OCI-LY7 (cell line): ENCODE data around the gene ADAMTS16. TPM values are rescaled to one million over a fixed set of nuclear protein-coding genes. Genes with fewer than 3 reads are reported as not detected.

Experiments used
- BruUV-seq: library from RNA; stranded (reverse); fragments of 400-500 nt; replicated peaks from 2 replicates; lab custom pipeline; 2021; lab: Mats Ljungman, UMichigan
- CTCF ChIA-PET: fragments of 300-600 bp; sonication (Branson Sonifier 250); formaldehyde crosslinking; loops from one replicate; lab custom pipeline; 2022; ENCODE audit warnings: antibody characterized with exemption; ENCODE audit not compliant: unreplicated experiment; lab: Charles Lee
- POLR2A ChIA-PET: fragments of 300-600 bp; sonication (Branson Sonifier 250); formaldehyde crosslinking; loops from one replicate; lab custom pipeline; 2022; ENCODE audit warnings: antibody characterized with exemption; lab: Charles Lee
- DNase-seq: peaks from one replicate; pipeline ENCODE4 v3.0.0-alpha.2; 2015; ENCODE audit warnings: low spot score
- H2AFZ ChIP-seq: fragments of 200-600 bp; sonication (generic), shearing (Covaris generic); 2 replicates; pipeline ENCODE4 v1.6.1; 2014; ENCODE audit warnings: mild to moderate bottlenecking, antibody characterized with exemption, low read length, moderate library complexity
- H3K27ac ChIP-seq: fragments of 200-600 bp; sonication (generic); 2 replicates; pipeline ENCODE4 v1.5.1; 2014; ENCODE audit warnings: mixed run types, low read depth, mild to moderate bottlenecking, moderate library complexity, low read length, inconsistent platforms; ENCODE audit not compliant: poor library complexity, severe bottlenecking
- H3K36me3 ChIP-seq: fragments of 200-600 bp; sonication (generic); 2 replicates; pipeline ENCODE4 v1.6.1; 2014; ENCODE audit warnings: mild to moderate bottlenecking, antibody characterized with exemption, low read length, moderate library complexity, mixed read lengths; ENCODE audit not compliant: insufficient read depth
- H3K4me1 ChIP-seq: fragments of 200-600 bp; sonication (generic); 2 replicates; pipeline ENCODE4 v1.5.1; 2014; ENCODE audit warnings: mild to moderate bottlenecking, low read length; ENCODE audit not compliant: insufficient read depth, poor library complexity, severe bottlenecking
- H3K4me2 ChIP-seq: fragments of 200-600 bp; sonication (generic); 2 replicates; pipeline ENCODE4 v1.6.1; 2014; ENCODE audit warnings: mild to moderate bottlenecking, low read length
- H3K4me3 ChIP-seq: fragments of 200-600 bp; sonication (generic); 2 replicates; pipeline ENCODE4 v1.5.1; 2014; ENCODE audit warnings: mild to moderate bottlenecking, low read depth, low read length; ENCODE audit not compliant: poor library complexity, severe bottlenecking
- H3K79me2 ChIP-seq: fragments of 200-600 bp; sonication (generic); 2 replicates; pipeline ENCODE4 v1.6.1; 2016; ENCODE audit warnings: low read depth, mild to moderate bottlenecking, low read length, moderate library complexity, mixed read lengths; ENCODE audit not compliant: insufficient read depth
- H3K9me2 ChIP-seq: fragments of 200-600 bp; sonication (generic); 2 replicates; pipeline ENCODE4 v1.6.1; 2016; ENCODE audit warnings: mild to moderate bottlenecking, low read length, mixed read lengths; ENCODE audit not compliant: insufficient read depth
- H3K9me3 ChIP-seq: fragments of 200-600 bp; sonication (generic); 2 replicates; pipeline ENCODE4 v1.6.1; 2014; ENCODE audit warnings: mild to moderate bottlenecking, mixed run types, low read length, mixed read lengths
- H4K20me1 ChIP-seq: fragments of 200-600 bp; sonication (generic); 2 replicates; pipeline ENCODE4 v1.6.1; 2014; ENCODE audit warnings: mild to moderate bottlenecking, antibody characterized with exemption, low read length, moderate library complexity, mixed read lengths; ENCODE audit not compliant: insufficient read depth
- CTCF ChIP-seq: fragments of 200-600 bp; sonication (generic); conservative IDR thresholded peaks from 2 replicates; pipeline ENCODE4 v1.5.1; 2014; ENCODE audit warnings: mild to moderate bottlenecking, antibody characterized with exemption, low read length, moderate library complexity, mixed read lengths
- EZH2phosphoT487 ChIP-seq: fragments of 200-600 bp; sonication (generic); IDR thresholded peaks from 2 replicates; pipeline ENCODE4 v1.6.1; 2018; ENCODE audit warnings: low read depth, borderline replicate concordance, mild to moderate bottlenecking, mixed run types, antibody characterized with exemption, low read length, moderate library complexity, mixed read lengths
- intact Hi-C: fragments of 100-400 bp; cut with micrococcal nuclease; formaldehyde crosslinking; loops from one replicate; pipeline ENCODE4 v1.10.0; 2022; ENCODE audit not compliant: unreplicated experiment
- total RNA-seq, 2 experiments: library from RNA; depleted of rRNA in 1 of 2; stranded (reverse); fragments of >200 nt in 1 of 2; shearing (Covaris generic) in 1 of 2; gene quantifications; 2 replicates each; pipeline ENCODE4 v1.2.3, GENCODE V29; 2014 to 2022

The ADAMTS16 gene
- total RNA-seq, 2 experiments from 2014 or later, result not detected

DNA sequence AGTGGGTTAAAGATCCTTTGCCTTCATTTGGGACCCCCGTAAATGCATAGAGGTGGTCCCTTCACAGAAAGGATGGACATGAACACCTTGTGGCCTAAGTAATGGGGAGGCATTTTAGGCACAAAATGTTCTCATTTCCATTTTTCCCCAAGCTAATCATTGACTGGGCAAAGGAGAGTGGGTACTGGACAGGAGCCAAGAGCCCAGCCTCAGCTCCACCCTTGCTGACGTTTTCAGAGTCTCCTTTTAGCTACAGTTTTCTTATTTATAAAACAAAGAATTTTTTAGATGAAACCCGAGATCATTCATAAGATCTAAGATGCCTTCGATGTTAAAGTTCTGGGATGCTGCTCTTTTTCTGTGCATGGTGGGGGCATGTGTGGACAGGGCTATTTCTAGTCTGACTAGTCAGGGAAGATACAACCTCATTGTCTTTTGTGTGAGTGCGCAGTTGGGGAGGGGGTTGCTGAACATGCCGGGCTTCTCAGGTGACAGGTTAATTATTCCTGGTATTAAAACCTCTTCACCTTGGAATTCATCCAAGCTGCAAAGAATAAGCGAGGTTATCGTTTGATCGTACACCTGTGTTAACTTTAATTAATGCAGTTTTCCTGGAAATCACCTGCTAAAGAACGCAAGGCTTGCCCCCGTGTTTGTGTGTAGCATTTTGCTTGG, 48.4 kb downstream of the ADAMTS16 start:
- Histone ChIP-seq H3K79me2 (no peaks in the 10 kb centered on the region), H3K9me2 (no peaks in the 10 kb centered on the region), H3K27ac (no peak overlapping the region), H2AFZ (no peak overlapping the region), H3K9me3 (no peaks in the 10 kb centered on the region), H4K20me1 (no peaks in the 10 kb centered on the region), H3K4me1 (no peaks in the 10 kb centered on the region), H3K4me3 (no peak overlapping the region), H3K4me2 (no peak overlapping the region), H3K36me3 (no peaks in the 10 kb centered on the region)
- no TSS peak for BruUV-seq
- DNase-seq, result no peak
- intact Hi-C loops, result no loop called here
- TF ChIP-seq EZH2phosphoT487 (no peak), CTCF (no peak)
- CTCF ChIA-PET, result no interaction called here
- POLR2A ChIA-PET, result no interaction called here

DNA sequence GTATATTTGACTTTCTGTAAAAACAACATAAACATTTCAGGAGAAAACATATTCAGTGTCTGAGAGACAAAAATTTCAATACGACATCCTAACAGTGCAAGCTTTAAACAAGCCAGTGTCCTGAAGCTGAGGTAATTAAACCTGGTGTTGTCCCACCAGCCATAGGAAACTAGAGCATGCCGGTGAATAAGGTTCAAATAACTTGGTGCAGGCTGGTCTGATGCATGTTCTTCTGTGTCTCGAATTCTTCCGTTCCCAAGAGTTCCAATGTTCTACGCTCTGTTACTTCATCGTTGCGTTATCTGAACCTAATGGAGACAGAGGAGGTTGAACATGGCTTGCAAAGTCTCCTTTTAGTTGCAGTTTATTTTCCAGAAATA, 48.9 kb downstream of the ADAMTS16 start:
- no TSS peak for BruUV-seq
- Histone ChIP-seq H3K4me2 (no peak overlapping the region), H3K9me2 (no peaks in the 10 kb centered on the region), H3K27ac (no peak overlapping the region), H3K4me3 (no peak overlapping the region), H2AFZ (no peak overlapping the region), H3K79me2 (no peaks in the 10 kb centered on the region), H4K20me1 (no peaks in the 10 kb centered on the region), H3K4me1 (no peaks in the 10 kb centered on the region), H3K36me3 (no peaks in the 10 kb centered on the region), H3K9me3 (no peaks in the 10 kb centered on the region)
- TF ChIP-seq CTCF (no peak), EZH2phosphoT487 (no peak)
- ChIA-PET POLR2A (no interaction called here), CTCF (no interaction called here)
- intact Hi-C loops, result no loop called here
- DNase-seq, result no peak

DNA sequence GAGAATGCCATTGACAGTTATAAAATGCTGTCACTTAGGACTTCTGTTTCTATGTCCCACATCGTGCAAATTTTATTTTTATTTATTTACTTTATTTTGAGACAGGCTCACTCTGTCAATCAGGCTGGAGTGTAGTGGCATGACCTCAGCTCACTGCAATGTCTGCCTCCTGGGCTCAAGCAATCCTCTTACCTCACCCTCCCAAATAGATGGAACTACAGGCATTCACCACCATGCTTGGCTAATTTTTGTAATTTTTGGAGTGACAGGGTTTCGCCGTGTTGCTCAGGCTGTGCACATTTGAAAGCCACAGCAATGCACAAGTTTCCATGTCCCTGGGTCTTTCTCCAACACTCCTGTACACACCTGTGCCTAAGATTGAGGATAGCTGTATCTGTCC, 51.8 kb downstream of the ADAMTS16 start:
- DNase-seq, result no peak
- H3K79me2 ChIP-seq, result no peaks in the 10 kb centered on the region
- ChIA-PET CTCF (no interaction called here), POLR2A (no interaction called here)
- no peak overlapping the region for H3K4me2 ChIP-seq
- H2AFZ ChIP-seq, result no peak overlapping the region
- H3K27ac ChIP-seq, result no peak overlapping the region
- no peaks in the 10 kb centered on the region for H3K36me3 ChIP-seq
- BruUV-seq, result no TSS peak
- H3K9me2 ChIP-seq, result no peaks in the 10 kb centered on the region
- no peaks in the 10 kb centered on the region for H3K9me3 ChIP-seq
- no peak for TF ChIP-seq CTCF
- TF ChIP-seq EZH2phosphoT487, result no peak
- H4K20me1 ChIP-seq, result no peaks in the 10 kb centered on the region
- no peak overlapping the region for H3K4me3 ChIP-seq
- no peaks in the 10 kb centered on the region for H3K4me1 ChIP-seq
- intact Hi-C loops, result no loop called here
